CD4-positive, alpha-beta T cell (primary cell): ENCODE data around the gene KCNJ4. TPM values are rescaled to one million over a fixed set of nuclear protein-coding genes. Genes with fewer than 3 reads are reported as not detected.

Source experiments
- ATAC-seq: fragments of 200-7000 bp; cut with Tn5 transposase; one replicate; pipeline ENCODE4 v1.10.0; 2022; ENCODE audit warnings: mild to moderate bottlenecking; ENCODE audit not compliant: poor library complexity
- CTCF ChIA-PET: fragments of 350-600 bp; sonication (Branson Sonifier 250); formaldehyde crosslinking; loops from one replicate; lab custom pipeline; 2021; ENCODE audit warnings: antibody characterized with exemption, inconsistent platforms; lab: Charles Lee
- POLR2A ChIA-PET: fragments of 350-600 bp; sonication (Branson Sonifier 250); formaldehyde crosslinking; loops from one replicate; lab custom pipeline; 2021; ENCODE audit warnings: antibody characterized with exemption, inconsistent platforms; lab: Charles Lee
- DNase-seq, 14 experiments: peaks; one replicate each; pipeline ENCODE4 v3.0.0-alpha.2; 2013 to 2020; ENCODE audit warnings: mixed read lengths in 2 of 14
- H3K27ac ChIP-seq, 2 donors: one replicate each; pipeline versions ENCODE4 v1.5.1 to v1.7.0; 2013; ENCODE audit warnings: low read length in 2 of 2, low read depth in 1 of 2, mild to moderate bottlenecking in 1 of 2
- H3K27me3 ChIP-seq, 2 experiments: 1 replicate in 1 of 2; 2 replicates in 1 of 2; pipeline versions ENCODE4 v1.6.1 to v1.7.0; 2013; ENCODE audit warnings: low read length in 2 of 2, control low read depth in 1 of 2, mild to moderate bottlenecking in 1 of 2, moderate library complexity in 1 of 2; ENCODE audit not compliant: insufficient read depth in 2 of 2, control insufficient read depth in 1 of 2
- H3K36me3 ChIP-seq: one replicate; pipeline ENCODE4 v1.6.1; 2013; ENCODE audit warnings: low read length, control low read depth; ENCODE audit not compliant: insufficient read depth
- H3K4me1 ChIP-seq: one replicate; pipeline ENCODE4 v1.6.1; 2013; ENCODE audit warnings: low read length, control low read depth; ENCODE audit not compliant: insufficient read depth
- H3K4me3 ChIP-seq: one replicate; pipeline ENCODE4 v1.5.1; 2013; ENCODE audit warnings: mild to moderate bottlenecking, low read length, moderate library complexity
- H3K9me3 ChIP-seq, 2 experiments: 1 replicate in 1 of 2; 2 replicates in 1 of 2; pipeline versions ENCODE4 v1.6.1 to v1.7.0; 2013; ENCODE audit warnings: low read length in 2 of 2, mild to moderate bottlenecking in 2 of 2, control low read depth in 1 of 2, moderate library complexity in 1 of 2; ENCODE audit not compliant: control insufficient read depth in 1 of 2, insufficient read depth in 1 of 2
- H3K27ac Mint-ChIP-seq: one replicate; pipeline ENCODE4 v1.8.0; 2020; ENCODE audit warnings: mixed read lengths
- H3K27me3 Mint-ChIP-seq: one replicate; pipeline ENCODE4 v1.8.0; 2021; ENCODE audit warnings: mixed read lengths
- H3K36me3 Mint-ChIP-seq: one replicate; pipeline ENCODE4 v1.8.0; 2021; ENCODE audit warnings: low read depth, mixed read lengths
- H3K4me1 Mint-ChIP-seq: one replicate; pipeline ENCODE4 v1.8.0; 2021; ENCODE audit warnings: low read depth, mixed read lengths
- H3K4me3 Mint-ChIP-seq: one replicate; pipeline ENCODE4 v1.8.0; 2020; ENCODE audit warnings: mild to moderate bottlenecking, mixed read lengths
- H3K9me3 Mint-ChIP-seq: one replicate; pipeline ENCODE4 v1.8.0; 2020; ENCODE audit warnings: mixed read lengths
- CTCF ChIP-seq: fragments of 200-600 bp; IDR thresholded peaks from one replicate; pipeline ENCODE4 v1.8.0; 2022; ENCODE audit warnings: antibody characterized with exemption, mild to moderate bottlenecking
- intact Hi-C, 2 experiments: fragments of 100-400 bp; cut with DNase I in 1 of 2; cut with micrococcal nuclease in 1 of 2; formaldehyde crosslinking; loops; one replicate each; pipeline versions ENCODE4 v1.15.1 to v1.9.0; 2023 to 2025; cut with DNase I, micrococcal nuclease
- total RNA-seq, 174 experiments: library from RNA in 2 of 174; stranded (reverse) in 2 of 174; gene quantifications; one replicate each; pipeline ENCODE4 v1.2.3 and lab custom pipeline; 2021 to 2026

Gene KCNJ4
- total RNA-seq, 2 experiments from 2014 or later = not detected

- Mint-ChIP-seq H3K27me3 (no peaks in the 10 kb centered on the region), H3K36me3 (no peaks in the 10 kb centered on the region), H3K4me3 (no peak overlapping the region), H3K27ac (no peak overlapping the region), H3K9me3 (no peaks in the 10 kb centered on the region), H3K4me1 (no peaks in the 10 kb centered on the region)
- ChIA-PET CTCF (no interaction called here), POLR2A (no interaction called here)
- H3K4me1 ChIP-seq = no peaks in the 10 kb centered on the region
- ATAC-seq = no peak
- no peaks in the 10 kb centered on the region for H3K36me3 ChIP-seq
- DNase-seq = no peak
- H3K4me3 ChIP-seq = no peak overlapping the region
- intact Hi-C loops = no loop called here
- peaks cover 0 to 2% of the 10 kb centered on the region in 2 experiments for H3K9me3 ChIP-seq
- H3K27ac ChIP-seq = no peak overlapping the region
- no peak for TF ChIP-seq CTCF
- no peaks in the 10 kb centered on the region for H3K27me3 ChIP-seq
Measured at GRCh38 chr22:38432264-38432663, 22.7 kb downstream of the KCNJ4 start.

- no peaks in the 10 kb centered on the region for H3K36me3 Mint-ChIP-seq
- DNase-seq (no peak), ATAC-seq (no peak)
- no peak overlapping the region for H3K27ac Mint-ChIP-seq
- ChIA-PET CTCF (no interaction called here), POLR2A (no interaction called here)
- no peaks in the 10 kb centered on the region for H3K9me3 Mint-ChIP-seq
- Histone ChIP-seq H3K27me3 (no peaks in the 10 kb centered on the region), H3K27ac (no peak overlapping the region), H3K9me3 (peaks cover 0 to 4% of the 10 kb centered on the region in 2 experiments), H3K36me3 (no peaks in the 10 kb centered on the region), H3K4me3 (no peak overlapping the region), H3K4me1 (no peaks in the 10 kb centered on the region)
- no peaks in the 10 kb centered on the region for H3K27me3 Mint-ChIP-seq
- intact Hi-C loops = no loop called here
- no peak for TF ChIP-seq CTCF
- H3K4me1 Mint-ChIP-seq = no peaks in the 10 kb centered on the region
- no peak overlapping the region for H3K4me3 Mint-ChIP-seq
Measured at GRCh38 chr22:38431266-38432010, 23.6 kb downstream of the KCNJ4 start.

- H3K27me3 ChIP-seq = no peaks in the 10 kb centered on the region
- Mint-ChIP-seq H3K27ac (no peak overlapping the region), H3K4me1 (no peaks in the 10 kb centered on the region), H3K9me3 (no peaks in the 10 kb centered on the region), H3K4me3 (no peak overlapping the region), H3K27me3 (no peaks in the 10 kb centered on the region), H3K36me3 (no peaks in the 10 kb centered on the region)
- CTCF ChIA-PET = no interaction called here
- intact Hi-C loops = no loop called here
- H3K4me1 ChIP-seq = no peaks in the 10 kb centered on the region
- ATAC-seq (no peak), DNase-seq (no peak)
- peaks cover 0 to 4% of the 10 kb centered on the region in 2 experiments for H3K9me3 ChIP-seq
- H3K27ac ChIP-seq = no peak overlapping the region
- no peak overlapping the region for H3K4me3 ChIP-seq
- POLR2A ChIA-PET = no interaction called here
- TF ChIP-seq CTCF = no peak
- H3K36me3 ChIP-seq = no peaks in the 10 kb centered on the region
Measured at GRCh38 chr22:38429499-38430068, 25.4 kb downstream of the KCNJ4 start.
